Measurements from ENCODE around the gene IGF1R.

- TF ChIP-seq POLR2A (IDR thresholded peaks at IDR 0.05) = no peak
- TF ChIP-seq CTCF (IDR thresholded peaks at IDR 0.05) = no peak
These were observed 22.2 kb upstream of the IGF1R start for GRCh38 chr15:98626153-98626552.

Measured in transverse colon (tissue), 3 donors.